Ascending aorta (tissue), 2 donors: ENCODE results near the gene PDE10A. TPM values are rescaled to one million over a fixed set of nuclear protein-coding genes. Genes with fewer than 3 reads are reported as not detected.

Experiments used
- DNase-seq, 2 donors: peaks; one replicate each; pipeline ENCODE4 v3.0.0-alpha.2; 2019; ENCODE audit warnings: low spot score in 2 of 2
- H3K27ac ChIP-seq, 2 donors: fragments of 200-600 bp; sonication (generic); one replicate each; pipeline ENCODE4 v1.5.1; 2016 to 2017; ENCODE audit warnings: mild to moderate bottlenecking in 1 of 2
- H3K27me3 ChIP-seq: fragments of 200-600 bp; sonication (generic); one replicate; pipeline ENCODE4 v1.5.1; 2017
- H3K36me3 ChIP-seq, 2 donors: fragments of 200-600 bp; sonication (generic); one replicate each; pipeline ENCODE4 v1.5.1; 2016
- H3K4me1 ChIP-seq, 2 donors: fragments of 200-600 bp; sonication (generic); one replicate each; pipeline ENCODE4 v1.5.1; 2016 to 2017; ENCODE audit warnings: mild to moderate bottlenecking in 1 of 2
- H3K4me3 ChIP-seq, 2 donors: fragments of 200-600 bp; sonication (generic); one replicate each; pipeline ENCODE4 v1.5.1; 2016 to 2017; ENCODE audit warnings: mild to moderate bottlenecking in 1 of 2
- H3K9me3 ChIP-seq, 2 donors: fragments of 200-600 bp; sonication (generic); one replicate each; pipeline ENCODE4 v1.5.1; 2016
- CTCF ChIP-seq, 3 experiments: fragments of 200-600 bp in 2 of 3; fragments of 450-650 bp in 1 of 3; sonication (generic) in 2 of 3; IDR thresholded peaks; one replicate each; pipeline ENCODE4 v1.5.1; 2016 to 2019; ENCODE audit warnings: antibody characterized with exemption in 3 of 3, mild to moderate bottlenecking in 1 of 3, moderate library complexity in 1 of 3
- intact Hi-C: fragments of 100-400 bp; cut with DNase I; formaldehyde crosslinking; loops from one replicate; pipeline ENCODE4 v1.15.1; 2023
- total RNA-seq: library from RNA; depleted of rRNA; stranded (reverse); fragments of >200 nt; gene quantifications from one replicate; pipeline ENCODE4 v1.1.0, GENCODE V29; 2016

The PDE10A gene
- total RNA-seq, 1 donor from 2014 or later, result 2.0 TPM

GRCh38 chr6:165417278-165417865 is 245.7 kb downstream of the PDE10A start:
- no peaks in the 10 kb centered on the region for H3K4me1 ChIP-seq
- intact Hi-C loops, result no loop called here
- H3K9me3 ChIP-seq, result no peaks in the 10 kb centered on the region
- H3K36me3 ChIP-seq, result no peaks in the 10 kb centered on the region
- no peak overlapping the region for H3K4me3 ChIP-seq
- no peak for TF ChIP-seq CTCF (IDR thresholded peaks at IDR 0.05)
- no peak overlapping the region for H3K27ac ChIP-seq
- H3K27me3 ChIP-seq, result no peaks in the 10 kb centered on the region
- DNase-seq, result no peak

- no peak overlapping the region for H3K4me3 ChIP-seq
- no peaks in the 10 kb centered on the region for H3K36me3 ChIP-seq
- no peaks in the 10 kb centered on the region for H3K4me1 ChIP-seq
- H3K27me3 ChIP-seq, result no peaks in the 10 kb centered on the region
- intact Hi-C loops, result no loop called here
- DNase-seq, result no peak
- no peaks in the 10 kb centered on the region for H3K9me3 ChIP-seq
- H3K27ac ChIP-seq, result no peak overlapping the region
- no peak for TF ChIP-seq CTCF (IDR thresholded peaks at IDR 0.05)
Observed at GRCh38 chr6:165404697-165405096, 258.3 kb downstream of the PDE10A start.

GRCh38 chr6:165404296-165404695 is 258.7 kb downstream of the PDE10A start:
- H3K27me3 ChIP-seq, result no peaks in the 10 kb centered on the region
- no peaks in the 10 kb centered on the region for H3K36me3 ChIP-seq
- H3K27ac ChIP-seq, result no peak overlapping the region
- intact Hi-C loops, result no loop called here
- no peak for DNase-seq
- TF ChIP-seq CTCF (IDR thresholded peaks at IDR 0.05), result no peak
- no peaks in the 10 kb centered on the region for H3K4me1 ChIP-seq
- no peaks in the 10 kb centered on the region for H3K9me3 ChIP-seq
- no peak overlapping the region for H3K4me3 ChIP-seq

GRCh38 chr6:165403006-165403595 is 259.9 kb downstream of the PDE10A start:
- Histone ChIP-seq H3K9me3 (no peaks in the 10 kb centered on the region), H3K27ac (no peak overlapping the region), H3K27me3 (no peaks in the 10 kb centered on the region), H3K36me3 (no peaks in the 10 kb centered on the region), H3K4me3 (no peak overlapping the region), H3K4me1 (no peaks in the 10 kb centered on the region)
- no peak for TF ChIP-seq CTCF (IDR thresholded peaks at IDR 0.05)
- DNase-seq, result no peak
- intact Hi-C loops, result no loop called here

- intact Hi-C loops, result no loop called here
Observed at GRCh38 chr6:165401092-165401491, 261.9 kb downstream of the PDE10A start.

More at GRCh38 chr6:165401092-165401491, 261.9 kb downstream of the PDE10A start:
- no peaks in the 10 kb centered on the region for H3K9me3 ChIP-seq
- H3K36me3 ChIP-seq, result no peaks in the 10 kb centered on the region
- no peak overlapping the region for H3K27ac ChIP-seq
- no peak overlapping the region for H3K4me3 ChIP-seq
- TF ChIP-seq CTCF (IDR thresholded peaks at IDR 0.05), result no peak
- no peak for DNase-seq
- no peaks in the 10 kb centered on the region for H3K27me3 ChIP-seq
- no peaks in the 10 kb centered on the region for H3K4me1 ChIP-seq
